KOPT-K1 (cell line): Measurements from ENCODE around the gene TRMT10C.
A peak's percentile ranks its signal among the peaks of the same experiment; 100 is the strongest.
"Not testable (repeated sequence)": the region's sequence is repeated elsewhere in the genome, so short reads cannot be mapped to it uniquely, and the experiment has no call there.

Experiments used
- H3K27ac ChIP-seq: fragments of 200-600 bp; sonication (generic); 2 replicates; pipeline ENCODE4 v1.5.1; 2016; ENCODE audit warnings: antibody characterized with exemption, mild to moderate bottlenecking, low read depth, low read length; ENCODE audit not compliant: poor library complexity, severe bottlenecking
- H3K36me3 ChIP-seq: fragments of 200-600 bp; sonication (generic); 2 replicates; pipeline ENCODE4 v1.5.1; 2017; ENCODE audit warnings: antibody characterized with exemption, mild to moderate bottlenecking, low read length, moderate library complexity; ENCODE audit not compliant: insufficient read depth
- H3K9me3 ChIP-seq: fragments of 200-600 bp; sonication (generic); 2 replicates; pipeline ENCODE4 v1.5.1; 2017; ENCODE audit warnings: antibody characterized with exemption, low read length, mild to moderate bottlenecking; ENCODE audit not compliant: insufficient read depth, poor library complexity, severe bottlenecking

TRMT10C gene

DNA sequence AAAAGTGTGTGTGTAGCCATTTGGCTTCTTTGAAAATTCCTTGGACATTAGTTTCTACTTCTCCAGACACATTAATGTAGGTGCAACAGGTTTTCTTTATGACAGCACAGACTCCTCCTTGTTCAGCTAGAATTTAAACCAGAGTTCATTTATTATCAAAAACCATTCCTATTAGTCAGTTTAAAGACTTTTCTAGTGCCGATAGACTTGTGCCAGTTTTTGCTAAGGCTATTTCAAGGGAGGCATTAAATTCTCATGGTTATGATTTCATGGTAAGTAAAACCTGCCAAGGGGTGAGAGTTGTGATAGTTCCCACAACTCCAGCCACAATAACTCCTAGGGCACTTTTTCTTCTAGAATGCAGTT, 28.1 kb upstream of the TRMT10C start:
- Histone ChIP-seq H3K27ac (no peak overlapping the region), H3K9me3 (peaks cover 13% of the 10 kb centered on the region), H3K36me3 (no peaks in the 10 kb centered on the region)

DNA sequence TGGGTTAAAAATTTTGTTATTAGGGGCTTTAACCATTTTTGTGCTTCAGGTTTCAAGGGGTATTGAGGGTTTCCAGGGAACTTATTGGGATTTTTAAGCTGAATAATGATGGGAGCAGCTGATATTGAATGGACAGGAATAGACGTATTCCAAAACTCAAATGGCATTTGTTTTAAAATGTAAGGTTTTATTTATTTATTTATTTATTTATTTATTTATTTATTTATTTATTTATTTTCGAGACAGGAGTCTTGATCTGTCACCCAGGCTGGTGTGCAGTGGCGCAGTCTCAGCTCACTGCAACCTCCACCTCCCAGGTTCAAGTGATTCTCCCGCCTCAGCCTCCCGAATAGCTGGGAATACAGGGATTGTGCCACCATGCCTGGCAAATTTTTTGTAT, 26.4 kb upstream of the TRMT10C start:
- Histone ChIP-seq H3K9me3 (peaks cover 3% of the 10 kb centered on the region), H3K27ac (no peak overlapping the region), H3K36me3 (no peaks in the 10 kb centered on the region)

DNA sequence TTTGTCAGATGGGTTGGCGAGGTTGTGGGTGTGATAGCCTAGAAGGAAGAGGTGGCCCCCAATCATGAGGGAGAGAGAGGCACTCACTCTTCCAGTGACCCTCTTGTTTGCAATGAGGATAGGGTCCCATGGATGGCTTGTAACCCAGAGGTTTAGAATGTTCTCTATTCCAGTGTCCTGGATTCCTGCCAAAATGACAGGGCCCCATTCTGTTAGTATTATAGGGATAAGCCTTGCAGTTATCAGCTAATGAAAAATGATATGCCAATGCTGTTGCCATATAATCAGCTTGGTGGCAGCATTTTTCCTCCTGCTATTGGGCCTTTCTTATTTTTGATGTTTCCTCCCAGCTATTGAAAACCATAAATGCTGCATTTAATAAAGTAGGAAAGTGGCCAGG, 25.4 kb upstream of the TRMT10C start:
- Histone ChIP-seq H3K36me3 (no peaks in the 10 kb centered on the region), H3K9me3 (no peaks in the 10 kb centered on the region), H3K27ac (no peak overlapping the region)

DNA sequence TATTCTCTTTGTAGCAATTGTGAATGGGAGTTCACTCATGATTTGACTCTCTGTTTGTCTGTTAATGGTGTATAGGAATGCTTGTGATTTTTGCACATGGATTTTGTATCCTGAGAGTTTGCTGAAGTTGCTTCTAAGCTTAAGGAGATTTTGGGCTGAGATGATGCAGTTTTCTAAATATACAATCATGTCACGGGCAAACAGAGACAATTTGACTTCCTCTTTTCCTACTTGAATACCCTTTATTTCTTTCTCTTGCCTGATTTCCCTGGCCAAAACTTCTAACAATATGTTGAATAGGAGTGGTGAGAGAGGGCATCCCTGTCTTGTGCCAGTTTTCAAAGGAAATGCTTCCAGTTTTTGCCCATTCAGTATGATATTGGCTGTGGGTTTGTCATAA, 24.7 kb upstream of the TRMT10C start:
- not testable (repeated sequence) for H3K27ac ChIP-seq, H3K36me3 ChIP-seq, H3K9me3 ChIP-seq

DNA sequence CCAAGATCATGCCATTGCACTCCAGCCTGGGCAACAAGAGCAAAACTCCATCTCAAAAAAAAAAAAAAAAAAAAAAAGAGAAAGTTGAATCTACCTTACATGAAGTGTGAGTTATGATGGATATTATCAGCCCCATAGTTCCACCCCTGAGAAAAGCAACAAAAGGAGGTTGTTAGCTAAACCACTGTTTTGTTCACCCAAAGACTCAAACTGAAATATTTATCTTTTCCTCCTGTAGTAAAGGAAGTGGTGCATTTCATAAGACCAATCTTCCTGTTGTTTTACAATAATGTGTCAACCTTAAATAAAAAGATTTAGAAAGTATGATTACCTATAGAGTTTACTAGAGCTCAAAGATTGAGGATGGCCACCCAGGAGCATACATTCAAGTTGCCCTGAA, 18.7 kb upstream of the TRMT10C start:
- no peaks in the 10 kb centered on the region for H3K9me3 ChIP-seq
- H3K36me3 ChIP-seq, result no peaks in the 10 kb centered on the region
- H3K27ac ChIP-seq, result no peak overlapping the region

DNA sequence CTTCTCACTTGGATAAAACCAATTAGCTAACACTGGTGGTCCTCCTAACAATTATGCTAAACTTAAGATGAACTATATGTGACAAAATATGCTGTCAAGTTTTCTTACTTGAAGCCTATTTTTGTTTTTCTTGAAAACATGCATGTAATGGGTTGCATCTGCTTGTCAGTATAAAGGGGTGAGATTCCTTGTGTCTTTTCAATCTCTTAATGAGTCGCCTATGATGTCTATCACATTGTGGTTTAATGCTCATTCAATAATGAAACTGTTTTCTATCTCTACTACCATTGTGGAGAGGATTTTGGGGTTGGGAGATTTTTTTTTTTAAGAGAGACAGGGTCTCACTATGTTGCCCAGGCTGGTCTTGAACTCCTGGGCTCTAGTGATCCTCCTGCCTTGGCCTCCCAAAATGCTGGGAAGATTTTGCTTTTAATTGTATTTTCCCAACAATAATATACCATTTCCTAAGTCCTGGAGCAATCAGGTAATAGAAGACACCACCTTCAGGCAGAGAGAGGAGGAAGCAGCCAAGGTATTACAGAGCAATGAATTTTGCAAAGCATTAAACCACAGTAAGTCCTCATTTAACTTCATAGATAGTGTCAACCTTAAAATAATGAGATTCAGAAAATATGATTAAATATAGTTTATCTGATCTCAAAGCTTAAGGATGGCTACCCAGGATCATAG, 17.4 kb upstream of the TRMT10C start:
- Histone ChIP-seq H3K27ac (no peak overlapping the region), H3K36me3 (no peaks in the 10 kb centered on the region), H3K9me3 (no peaks in the 10 kb centered on the region)

DNA sequence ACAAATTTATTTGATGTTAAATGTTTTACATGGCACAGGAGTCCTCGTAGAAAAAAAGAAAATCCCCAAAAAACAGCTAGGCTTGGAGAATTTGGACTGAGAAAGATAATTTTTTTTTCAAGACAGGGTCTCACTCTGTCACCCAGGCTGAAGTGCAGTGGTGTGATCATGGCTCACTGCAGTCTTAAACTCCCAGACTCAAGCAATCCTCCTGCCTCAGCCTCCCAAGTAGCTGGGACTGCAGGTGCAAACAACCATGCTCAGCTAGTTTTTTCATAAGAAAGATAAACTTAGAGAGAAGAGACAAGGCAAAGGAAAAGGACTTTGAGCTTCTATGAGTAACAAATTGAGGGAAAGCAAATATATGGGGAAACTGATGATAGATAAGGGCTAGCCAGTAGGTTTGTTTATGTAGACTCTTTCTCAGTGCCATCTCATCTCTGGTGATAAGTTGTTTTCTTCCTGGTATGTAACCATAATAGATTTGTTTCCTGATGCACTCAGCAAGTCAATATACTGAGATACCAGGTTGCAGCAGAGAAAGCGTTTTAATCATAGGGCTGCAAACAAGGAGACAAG, 13.1 kb upstream of the TRMT10C start:
- peaks cover 14% of the 10 kb centered on the region for H3K9me3 ChIP-seq
- no peak overlapping the region for H3K27ac ChIP-seq
- H3K36me3 ChIP-seq, result no peaks in the 10 kb centered on the region

DNA sequence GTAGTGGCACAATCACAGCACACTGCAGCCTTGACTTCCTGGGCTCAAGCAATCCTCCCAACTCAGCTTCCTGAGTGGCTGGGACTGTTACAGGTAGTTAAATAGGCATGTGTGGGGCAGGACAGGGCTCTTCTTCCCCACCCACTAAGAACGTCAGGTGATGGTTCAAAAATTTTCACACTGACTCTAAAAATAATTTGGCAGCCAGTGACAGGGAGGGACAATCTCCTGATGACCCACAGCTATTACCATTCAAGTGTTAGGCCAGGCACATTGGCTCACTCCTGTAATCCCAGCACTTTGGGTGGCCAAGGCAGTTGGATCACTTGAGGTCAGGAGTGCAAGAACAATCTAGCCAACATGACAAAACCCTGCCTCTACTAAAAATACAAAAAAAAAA, 12.2 kb upstream of the TRMT10C start:
- Histone ChIP-seq H3K27ac (no peak overlapping the region), H3K9me3 (peaks cover 14% of the 10 kb centered on the region), H3K36me3 (no peaks in the 10 kb centered on the region)

DNA sequence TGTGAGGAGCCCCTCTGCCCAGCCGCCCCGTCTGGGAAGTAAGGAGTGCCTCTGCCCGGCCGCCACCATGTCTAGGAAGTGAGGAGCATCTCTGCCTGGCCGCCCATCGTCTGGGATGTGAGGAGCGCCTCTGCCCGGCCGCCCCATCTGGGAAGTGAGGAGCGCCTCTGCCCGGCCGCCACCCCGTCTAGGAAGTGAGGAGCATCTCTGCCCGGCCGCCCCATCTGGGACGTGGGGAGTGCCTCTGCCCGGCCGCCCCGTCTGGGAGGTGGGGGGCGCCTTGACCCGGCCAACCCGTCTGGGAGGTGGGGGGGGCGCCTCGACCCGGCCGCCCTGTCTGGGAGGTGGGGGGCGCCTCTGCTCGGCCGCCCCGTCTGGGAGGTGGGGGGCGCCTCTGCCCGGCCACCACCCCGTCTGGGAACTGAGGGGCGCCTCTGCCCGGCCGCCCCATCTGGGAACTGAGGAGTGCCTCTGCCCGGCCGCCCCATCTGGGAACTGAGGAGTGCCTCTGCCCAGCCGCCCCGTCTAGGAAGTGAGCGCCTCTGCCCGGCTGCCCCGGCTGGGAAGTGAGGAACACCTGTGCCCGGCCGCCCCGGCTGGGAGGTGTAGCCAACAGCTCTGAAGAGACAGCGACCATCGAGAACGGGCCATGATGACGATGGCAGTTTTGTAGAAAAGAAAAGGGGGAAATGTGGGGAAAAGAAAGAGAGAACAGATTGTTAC, 10.1 kb upstream of the TRMT10C start:
- H3K9me3 ChIP-seq, result peaks cover 14% of the 10 kb centered on the region
- not testable (repeated sequence) for H3K36me3 ChIP-seq, H3K27ac ChIP-seq

DNA sequence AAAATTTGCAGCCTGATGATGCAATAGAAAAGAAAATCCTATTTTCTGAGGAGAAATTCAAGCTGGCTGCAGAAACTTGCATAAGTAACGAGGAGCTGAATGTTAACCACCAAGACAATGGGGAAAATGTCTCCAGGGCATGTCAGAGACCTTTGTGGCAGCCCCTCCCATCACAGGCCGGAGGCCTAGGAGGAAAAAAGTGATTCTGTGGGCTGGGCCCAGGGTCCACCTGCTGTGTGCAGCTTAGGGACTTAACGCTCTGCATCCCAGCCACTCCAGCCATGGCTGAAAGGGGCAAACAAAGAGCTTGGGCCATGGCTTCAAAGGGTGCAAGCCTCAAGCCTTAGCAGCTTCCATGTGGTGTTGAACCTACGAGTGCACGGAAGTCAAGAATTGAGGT, 8.3 kb upstream of the TRMT10C start:
- not testable (repeated sequence) for H3K36me3 ChIP-seq, H3K27ac ChIP-seq
- peaks cover 14% of the 10 kb centered on the region for H3K9me3 ChIP-seq

DNA sequence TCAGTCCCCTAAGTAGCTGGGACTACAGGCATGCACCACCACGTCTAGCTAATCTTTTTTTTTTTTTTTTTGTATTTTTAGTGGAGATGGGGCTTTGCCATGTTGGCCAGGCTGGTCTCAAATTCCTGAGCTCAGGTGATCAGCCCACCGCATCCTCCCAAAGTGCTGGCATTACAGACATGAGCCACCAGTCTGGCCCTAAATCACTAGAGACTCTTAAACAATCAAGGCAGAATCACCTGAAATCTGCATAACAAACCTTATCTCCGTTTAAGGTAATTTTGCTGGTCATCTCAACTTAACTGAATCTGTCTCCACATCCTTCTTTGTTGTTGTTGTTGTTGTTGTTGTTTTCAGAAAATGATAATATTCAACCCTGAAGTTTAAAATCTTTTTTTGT, 5.6 kb upstream of the TRMT10C start:
- Histone ChIP-seq H3K27ac (no peak overlapping the region), H3K36me3 (no peaks in the 10 kb centered on the region), H3K9me3 (peaks cover 6% of the 10 kb centered on the region)

DNA sequence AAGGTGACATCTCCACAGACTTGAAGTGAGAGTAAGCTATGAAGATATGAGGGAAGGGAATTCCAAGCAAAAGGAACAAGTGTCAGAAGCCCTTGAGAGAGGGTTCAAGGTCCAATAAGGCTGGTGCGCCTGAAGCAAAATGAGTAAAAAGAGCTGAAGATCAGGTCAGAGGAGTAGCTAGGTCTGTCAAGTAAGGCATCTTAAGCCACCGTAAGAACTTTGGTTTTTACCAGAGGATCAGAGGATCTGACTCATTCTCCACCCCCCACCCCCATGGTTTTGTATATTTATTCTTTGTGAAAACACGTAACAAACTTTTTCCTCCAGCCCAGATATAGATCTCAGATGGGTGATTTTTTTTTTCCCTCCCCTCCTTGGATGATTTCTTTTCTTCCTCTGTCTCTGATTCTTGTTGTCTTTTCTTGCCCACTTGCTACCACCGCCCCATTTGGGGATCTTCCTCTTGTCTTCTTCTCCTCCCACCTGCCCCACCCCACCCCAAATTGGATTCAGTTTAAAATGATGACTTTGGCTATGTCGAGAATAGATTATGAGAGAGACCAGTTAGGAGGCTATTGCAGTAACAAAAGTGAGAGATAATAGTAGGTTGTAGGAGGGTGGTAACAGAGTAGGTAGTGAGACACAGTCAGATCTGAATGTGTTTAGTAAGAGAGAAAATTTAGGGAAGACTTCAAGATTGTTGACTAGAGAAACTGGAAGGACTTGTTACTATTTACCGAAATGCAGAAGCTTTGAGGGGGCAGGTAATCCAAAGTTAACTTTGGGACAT, 6.1 kb downstream of the TRMT10C start:
- Histone ChIP-seq H3K27ac (no peak overlapping the region), H3K9me3 (no peaks in the 10 kb centered on the region), H3K36me3 (peaks cover 48% of the 10 kb centered on the region)

DNA sequence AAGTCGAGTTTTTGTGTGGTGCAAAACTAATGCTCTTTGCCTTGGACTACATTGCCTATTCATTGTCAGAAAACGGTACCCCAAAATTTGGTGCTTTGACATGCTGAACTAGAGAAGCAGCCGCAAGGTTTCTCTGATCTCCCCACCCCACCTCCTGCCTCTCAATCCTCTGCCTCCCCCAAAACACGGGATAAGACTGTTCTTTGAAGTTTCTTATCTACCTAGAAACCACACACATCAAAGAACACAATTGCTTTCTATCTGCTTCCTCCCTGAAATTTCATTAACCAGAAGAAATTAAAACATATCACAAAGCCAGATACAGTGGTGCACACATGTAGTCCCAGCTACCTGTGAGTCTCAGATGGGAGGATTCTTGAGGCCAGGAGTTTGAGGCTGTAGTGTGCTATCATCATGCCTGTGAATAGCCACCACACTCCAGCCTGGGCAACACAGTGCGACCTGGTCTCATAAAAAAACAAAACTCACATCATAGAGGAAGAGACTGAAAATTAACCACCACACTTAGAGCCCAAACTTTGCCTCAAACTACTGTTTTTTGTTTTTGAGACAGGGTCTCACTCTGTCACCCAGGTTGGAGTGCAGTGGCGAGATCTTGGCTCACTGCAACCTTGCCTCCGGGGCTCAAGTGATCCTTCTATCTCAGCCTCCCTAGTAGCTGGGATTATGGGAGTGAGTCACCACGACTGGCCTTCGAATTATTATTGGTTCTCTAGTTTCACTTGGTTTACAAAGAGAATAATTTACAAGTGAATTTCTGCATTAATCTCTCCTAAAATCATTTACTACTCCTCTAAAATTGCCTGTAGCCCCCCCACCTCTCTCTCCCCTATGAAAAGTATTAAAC, 9.6 kb downstream of the TRMT10C start:
- peak overlapping the region; percentile 2 for H3K27ac ChIP-seq
- H3K9me3 ChIP-seq, result no peaks in the 10 kb centered on the region
- H3K36me3 ChIP-seq, result peaks cover 20% of the 10 kb centered on the region

DNA sequence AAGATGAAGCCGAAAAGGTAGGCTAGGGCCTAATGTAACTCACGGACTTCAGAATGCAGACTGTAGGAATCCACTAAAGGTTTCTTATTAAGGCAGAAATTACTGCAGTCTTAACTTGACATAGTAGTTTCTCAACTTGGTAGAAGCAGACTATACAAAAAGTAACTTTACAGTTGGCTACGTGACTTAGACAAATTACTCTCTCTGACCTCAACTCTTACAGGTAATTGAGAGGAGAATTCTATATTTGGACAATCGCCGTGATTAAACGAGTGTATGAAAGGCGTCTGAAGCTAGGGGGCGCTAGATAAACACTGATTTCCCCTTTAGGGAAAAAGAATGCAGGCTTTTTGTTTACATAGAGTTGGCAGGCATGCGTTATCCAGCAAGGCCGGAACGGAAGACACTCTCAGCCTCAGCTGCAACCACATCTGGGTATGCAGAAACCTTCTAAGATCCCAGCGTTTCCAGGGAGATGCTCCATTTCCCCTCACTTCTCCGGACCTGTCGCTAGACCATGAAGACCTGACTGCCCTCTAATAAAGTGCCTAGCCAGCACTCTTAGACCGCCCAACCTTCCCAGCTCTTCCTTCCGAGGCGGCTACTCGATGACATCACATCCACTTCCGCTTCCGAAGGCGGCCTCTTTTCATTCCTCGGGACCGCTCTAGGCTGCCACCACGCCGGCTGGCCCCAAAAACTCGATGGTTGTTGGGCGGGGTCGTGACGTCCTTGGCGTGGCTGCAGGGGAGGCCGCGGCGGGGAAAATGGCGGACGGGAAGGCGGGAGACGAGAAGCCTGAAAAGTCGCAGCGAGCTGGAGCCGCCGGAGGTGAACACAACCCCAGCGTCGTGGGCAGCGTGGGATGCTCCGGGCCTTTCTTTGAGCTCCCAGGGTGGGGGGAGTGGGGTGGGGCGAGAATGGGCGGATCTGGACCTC, 12.1 kb downstream of the TRMT10C start, which contains the start of gene PCNP:
TSS of gene PCNP (plus strand) at position 732 of the 939 bp plus-strand sequence. CDS start at position 768, 36 bp downstream.
- peaks cover 21% of the 10 kb centered on the region for H3K36me3 ChIP-seq
- no peaks in the 10 kb centered on the region for H3K9me3 ChIP-seq
- peak within 1 kb of the TSS; percentile 85 for H3K27ac ChIP-seq
